IPS-18c (cell line): ENCODE measurements around the gene RSL24D1.

Source experiments
- H3K4me3 ChIP-seq: 2 replicates; pipeline ENCODE4 v1.7.0; 2013; ENCODE audit warnings: low read depth, mild to moderate bottlenecking, low read length, moderate library complexity; ENCODE audit not compliant: insufficient read depth
- H3K9me3 ChIP-seq: one replicate; pipeline ENCODE4 v1.6.1; 2013; ENCODE audit warnings: mild to moderate bottlenecking, low read length, moderate library complexity; ENCODE audit not compliant: control insufficient read depth, insufficient read depth

Gene RSL24D1

DNA sequence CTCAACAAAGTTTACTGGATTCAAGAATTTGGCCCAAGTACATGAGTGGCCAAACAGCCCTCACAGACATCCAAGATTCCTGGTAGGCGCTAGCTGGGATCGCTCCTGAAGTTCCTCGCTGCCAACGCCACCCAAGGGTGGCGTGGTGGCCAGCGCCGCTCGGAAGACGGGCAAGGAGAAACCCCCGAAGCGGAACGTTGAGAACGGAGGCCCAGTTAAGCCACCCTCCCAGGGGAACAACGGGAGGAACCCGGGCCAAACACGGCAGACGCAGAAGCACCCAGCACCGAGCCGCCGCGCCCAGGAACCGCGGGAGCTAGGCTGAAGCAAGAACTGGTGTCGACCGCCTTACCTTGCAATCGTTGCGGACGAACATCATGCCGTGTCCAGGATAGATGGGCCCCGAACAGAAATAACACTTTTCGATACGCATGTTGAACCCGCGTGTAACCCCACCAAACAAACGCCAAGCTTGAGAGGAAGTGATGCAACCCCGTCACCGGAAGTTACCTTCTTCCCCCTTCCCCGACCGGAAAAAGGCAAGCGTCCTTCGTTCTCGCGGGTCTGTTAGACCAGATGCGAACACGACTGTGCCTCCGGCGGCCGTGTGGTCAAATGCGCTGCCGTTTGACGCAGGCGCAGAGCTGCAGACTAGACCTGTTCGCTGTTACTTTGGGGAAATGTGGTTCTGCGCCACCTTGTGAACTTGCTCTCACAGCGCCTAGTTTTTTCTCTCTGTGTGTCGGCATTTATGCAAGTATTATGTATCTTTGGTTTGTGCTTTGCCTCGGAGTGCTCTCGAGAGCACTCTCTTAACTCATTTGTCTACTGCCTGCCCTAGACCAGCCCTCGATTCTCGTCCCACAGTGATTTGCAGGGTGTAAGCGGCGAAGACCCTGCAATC lies at the start of gene RSL24D1:
Gene RSL24D1, minus strand, starts transcription at position 484 of the 904 bp plus-strand sequence. Its CDS starts 51 bp downstream, at position 433.
- peak within 1 kb of the TSS; percentile 99 for H3K4me3 ChIP-seq
- H3K9me3 ChIP-seq = peaks cover 4% of the 10 kb centered on the region

DNA sequence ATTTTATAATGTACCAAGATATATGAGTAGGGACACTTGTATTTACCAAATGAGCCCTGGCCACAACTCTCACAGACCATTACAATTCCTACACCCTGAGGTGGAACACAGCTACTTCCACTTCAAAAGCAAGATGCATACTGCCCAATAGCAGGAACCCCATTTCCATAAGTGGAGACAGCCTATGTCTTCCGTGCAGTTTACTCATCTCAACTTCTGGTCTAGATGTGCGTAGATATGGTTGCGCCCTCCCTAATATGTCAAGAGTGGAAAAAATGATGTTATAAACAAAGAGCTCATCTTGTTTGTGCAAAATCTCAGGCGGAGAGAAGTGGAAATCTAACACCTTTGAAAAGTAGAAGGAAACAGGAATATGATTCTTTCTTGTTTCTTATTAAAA lies 48.3 kb upstream of the RSL24D1 start:
- no peak overlapping the region for H3K4me3 ChIP-seq
- no peaks in the 10 kb centered on the region for H3K9me3 ChIP-seq

DNA sequence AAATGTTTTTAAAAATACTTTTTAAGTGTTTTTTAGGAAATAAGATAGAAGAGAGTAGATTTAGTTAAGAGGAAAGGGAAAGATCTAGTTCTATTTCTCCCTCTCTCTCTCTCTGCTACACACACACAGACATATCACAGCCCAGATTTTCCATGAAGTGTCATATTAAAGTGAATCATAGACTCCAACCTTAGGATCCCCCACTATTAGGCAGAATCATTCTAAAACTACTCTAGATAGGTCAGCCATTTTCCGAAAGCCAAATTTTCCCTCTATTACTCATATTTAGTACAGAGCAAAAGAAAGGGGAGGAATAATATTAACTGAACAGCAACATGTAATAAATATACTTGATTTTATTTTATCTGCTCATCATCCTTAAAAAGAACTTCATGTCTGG lies 45.1 kb upstream of the RSL24D1 start:
- Histone ChIP-seq H3K9me3 (no peaks in the 10 kb centered on the region), H3K4me3 (no peak overlapping the region)

DNA sequence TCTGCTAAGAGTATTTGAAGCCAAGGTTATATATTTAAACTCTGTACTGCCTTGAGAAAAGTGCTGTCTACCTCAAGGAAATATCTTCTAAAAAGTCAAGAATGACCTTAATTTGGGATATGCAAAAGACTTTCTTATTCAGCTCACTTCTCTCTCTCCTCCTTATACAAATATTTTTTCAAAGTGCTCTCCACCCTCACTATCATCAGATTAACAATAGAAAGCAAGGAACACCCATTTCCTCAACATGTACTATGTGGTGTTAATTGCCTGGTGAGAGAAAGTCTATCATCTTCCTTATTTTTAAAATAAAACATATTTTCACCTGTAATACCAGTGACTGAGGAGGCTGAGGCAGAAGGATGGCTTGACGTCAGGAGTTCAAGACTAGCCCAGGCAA lies 44.4 kb upstream of the RSL24D1 start:
- H3K4me3 ChIP-seq = no peak overlapping the region
- no peaks in the 10 kb centered on the region for H3K9me3 ChIP-seq

DNA sequence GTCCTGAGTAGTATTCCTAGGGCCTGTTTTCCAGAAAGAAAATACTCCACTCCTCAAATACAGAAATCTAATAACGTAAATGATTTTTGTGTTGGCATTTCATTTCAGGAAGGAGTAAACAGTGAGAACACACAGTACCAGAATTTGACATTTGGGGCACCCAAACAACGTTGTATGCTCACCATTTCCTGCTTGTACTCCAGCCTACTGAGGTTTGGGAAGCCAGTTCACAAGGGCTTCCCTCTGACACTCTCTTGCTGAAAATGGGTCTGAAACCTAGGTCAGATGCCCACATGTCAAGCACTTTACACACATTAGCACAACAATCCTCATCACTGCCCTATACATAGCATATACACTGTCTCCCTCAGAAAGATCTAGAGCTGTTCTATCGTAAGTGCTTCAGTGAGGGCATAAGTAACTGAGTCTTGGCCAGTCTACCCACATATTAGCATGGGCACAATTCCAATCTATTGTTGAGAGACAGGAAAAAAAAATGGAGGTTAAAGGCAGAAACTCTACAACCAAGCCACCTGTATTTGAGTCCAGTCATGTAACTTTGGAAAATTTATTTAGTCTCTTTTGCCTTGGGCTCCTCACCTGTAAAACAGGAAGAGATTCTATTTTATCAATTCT lies 43.5 kb upstream of the RSL24D1 start:
- no peaks in the 10 kb centered on the region for H3K9me3 ChIP-seq
- no peak overlapping the region for H3K4me3 ChIP-seq

DNA sequence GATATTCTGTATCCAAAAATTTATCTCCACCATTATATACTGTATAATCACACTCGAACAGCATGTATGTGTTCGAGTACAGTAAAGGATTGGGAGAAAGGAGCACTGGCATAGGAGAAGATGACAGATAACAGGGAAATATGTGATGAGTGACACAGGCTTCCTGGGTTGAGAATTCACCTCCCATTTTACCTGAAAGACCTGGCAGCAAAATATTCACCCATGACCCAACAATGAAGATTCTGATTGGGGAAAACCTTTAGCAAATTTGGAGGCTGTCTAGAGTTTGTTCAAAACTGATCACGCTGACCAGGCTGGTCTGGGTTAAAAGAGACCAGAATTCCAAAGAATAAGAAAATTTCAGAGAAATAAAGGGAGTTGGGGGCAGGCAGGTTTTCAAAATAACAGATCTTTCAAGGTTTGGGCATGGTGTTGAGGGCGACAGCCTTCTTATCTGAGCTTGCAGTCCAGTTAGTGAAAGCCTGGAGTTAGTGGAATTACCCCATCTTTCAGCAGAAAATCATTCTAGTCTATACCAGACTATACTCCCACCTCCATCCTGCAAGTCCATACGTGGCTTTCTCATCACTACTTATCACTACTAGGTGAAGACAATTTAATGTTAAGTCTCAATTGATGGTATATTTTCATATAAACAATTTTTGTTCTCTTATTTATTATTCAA lies 42.8 kb upstream of the RSL24D1 start:
- Histone ChIP-seq H3K9me3 (no peaks in the 10 kb centered on the region), H3K4me3 (no peak overlapping the region)

DNA sequence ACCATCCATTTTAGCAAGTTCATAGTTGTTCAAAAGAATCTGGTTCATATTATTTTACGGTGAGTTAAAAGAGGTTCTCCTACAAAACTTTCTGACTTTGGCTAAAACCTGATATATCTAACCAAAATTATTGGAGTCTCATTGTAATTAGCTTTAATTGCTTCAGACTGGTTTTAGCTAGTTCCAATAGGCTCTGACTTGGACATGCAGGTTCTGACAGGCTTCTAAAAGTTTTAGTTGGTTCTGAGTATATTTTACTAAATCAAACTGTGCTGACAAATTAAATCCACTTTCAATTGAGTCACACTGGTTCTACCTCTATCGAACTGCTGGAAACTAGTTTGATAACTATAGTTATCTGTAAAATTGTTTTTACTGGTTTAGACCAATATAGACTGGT lies 42.1 kb upstream of the RSL24D1 start:
- no peaks in the 10 kb centered on the region for H3K9me3 ChIP-seq
- no peak overlapping the region for H3K4me3 ChIP-seq

DNA sequence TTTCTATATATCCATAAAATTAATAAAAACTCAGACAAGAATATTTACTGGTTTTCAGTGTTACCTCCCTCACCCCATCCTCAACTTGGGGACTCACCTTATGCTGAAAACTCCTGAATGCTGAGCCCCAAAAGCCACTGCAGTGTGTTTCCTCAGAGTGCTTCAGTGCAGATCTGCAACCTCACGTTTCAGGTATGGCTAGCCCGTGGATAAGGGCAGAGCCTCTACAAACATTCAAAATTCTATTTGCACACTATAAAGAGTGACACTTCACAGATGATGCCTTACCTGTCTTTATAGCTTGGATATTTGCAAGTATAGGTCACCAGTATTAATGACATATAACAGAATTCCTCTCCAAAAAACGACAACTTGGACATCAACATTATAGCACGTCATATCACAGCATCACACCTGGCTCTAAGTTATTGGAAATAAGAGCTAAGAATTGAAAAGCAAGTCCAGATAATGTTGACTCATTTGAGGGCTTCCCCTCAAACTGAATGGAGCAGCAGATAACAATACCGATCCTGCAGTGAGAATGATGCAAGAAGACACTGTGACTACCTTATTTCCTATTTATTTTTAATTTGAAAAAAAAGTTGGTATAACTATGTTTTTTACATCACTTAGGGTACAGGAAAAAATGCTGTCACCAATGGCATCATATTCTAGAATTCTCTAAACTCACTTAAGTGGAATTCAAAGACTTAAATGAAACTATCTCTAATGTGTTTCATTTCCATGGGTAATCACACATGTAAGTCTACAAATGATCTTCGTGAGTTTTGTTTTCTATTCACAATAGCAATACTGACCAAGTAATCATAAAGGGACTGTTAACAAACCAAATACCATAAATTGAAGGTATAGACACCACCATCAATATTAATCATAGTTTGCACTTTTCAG lies 40.7 kb upstream of the RSL24D1 start:
- no peak overlapping the region for H3K4me3 ChIP-seq
- H3K9me3 ChIP-seq = no peaks in the 10 kb centered on the region

DNA sequence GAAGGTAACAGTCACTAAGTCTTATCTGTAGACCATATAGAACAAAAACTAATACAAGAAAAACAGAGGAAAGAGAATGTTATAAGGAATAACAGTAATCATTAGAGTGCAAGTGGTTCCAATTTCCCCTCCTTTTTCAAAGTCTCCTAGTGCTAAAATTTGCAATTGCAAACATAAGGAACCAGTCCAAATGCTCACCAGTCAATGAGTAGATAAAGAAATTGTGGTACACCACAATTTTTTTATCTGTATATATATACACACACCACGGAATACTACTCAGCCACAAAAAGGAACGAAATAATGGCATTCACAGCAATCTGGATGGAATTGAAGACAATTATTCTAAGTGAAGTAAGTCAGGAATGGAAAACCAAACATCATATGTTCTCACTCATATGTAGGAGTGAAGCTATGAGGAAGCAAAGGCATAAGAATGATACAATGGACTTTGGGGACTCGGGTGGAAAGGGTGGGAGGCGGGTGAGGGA lies 38.9 kb upstream of the RSL24D1 start:
- H3K9me3 ChIP-seq = no peaks in the 10 kb centered on the region
- no peak overlapping the region for H3K4me3 ChIP-seq

DNA sequence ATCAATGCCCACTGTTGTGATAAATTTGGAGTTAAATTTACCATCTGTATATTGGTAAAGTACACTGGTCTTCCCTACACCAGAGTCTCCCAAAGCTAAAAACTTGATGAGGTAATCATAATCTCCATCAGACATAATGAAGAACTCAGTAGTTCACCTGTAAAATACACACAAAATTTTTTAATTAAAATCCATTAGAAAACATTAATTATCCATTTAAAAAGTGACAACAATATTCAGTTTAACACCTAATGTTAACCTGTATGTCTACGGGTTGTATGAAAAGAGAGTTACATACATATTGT lies 38.0 kb upstream of the RSL24D1 start:
- Histone ChIP-seq H3K9me3 (no peaks in the 10 kb centered on the region), H3K4me3 (no peak overlapping the region)

DNA sequence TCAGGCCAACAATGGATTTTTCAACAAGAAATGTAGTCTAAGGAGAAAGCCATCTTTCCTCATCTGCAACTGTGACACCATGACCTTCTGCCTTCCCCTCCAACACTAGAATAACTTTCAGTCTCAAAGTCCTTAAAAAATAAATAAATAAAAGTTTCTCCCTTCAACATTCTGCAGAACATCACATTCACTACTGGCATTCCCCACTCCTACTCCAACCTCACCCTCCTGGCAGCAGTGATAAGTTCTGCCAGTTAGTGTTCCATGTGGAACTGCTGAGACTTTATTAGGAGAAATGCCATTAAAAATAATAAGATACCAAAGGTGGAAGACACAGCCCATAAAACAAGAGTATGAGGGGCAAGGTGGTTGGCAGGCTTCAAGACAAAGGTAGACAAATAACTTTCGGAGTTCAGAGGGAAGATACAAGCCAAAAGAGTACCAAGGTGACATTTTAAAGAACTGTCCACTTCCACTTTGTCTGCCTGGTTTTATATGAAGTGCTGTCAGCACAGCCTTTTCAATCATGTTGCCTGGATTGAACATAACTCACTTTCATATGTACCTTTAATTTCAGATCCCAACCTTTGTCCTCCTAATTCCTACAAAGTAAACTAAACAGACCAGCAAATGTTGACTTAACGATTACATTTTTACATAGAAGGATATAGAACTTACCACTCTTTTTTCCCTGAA lies 37.5 kb upstream of the RSL24D1 start:
- no peak overlapping the region for H3K4me3 ChIP-seq

DNA sequence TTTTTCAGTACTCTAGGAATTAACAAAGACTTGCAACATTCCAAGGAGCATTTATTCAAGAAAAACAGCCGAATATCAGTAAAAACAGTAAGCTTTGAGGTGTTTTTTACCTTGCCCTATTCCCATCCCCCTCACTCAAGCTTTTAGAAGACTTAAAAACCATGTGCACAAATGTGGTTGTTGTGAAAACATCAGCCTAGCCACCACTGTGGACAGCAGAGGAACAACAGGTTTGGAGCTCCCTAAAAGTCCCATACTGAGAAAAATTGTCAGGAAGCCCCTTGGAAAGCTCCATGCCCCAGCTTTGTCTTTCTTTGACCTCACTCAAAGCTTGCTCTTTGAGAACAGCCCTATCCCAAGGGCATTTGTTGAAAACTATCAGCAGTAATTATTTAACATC lies 34.7 kb upstream of the RSL24D1 start:
- Histone ChIP-seq H3K9me3 (no peaks in the 10 kb centered on the region), H3K4me3 (no peak overlapping the region)

More for the DNA sequence above, 37.5 kb upstream of the RSL24D1 start:
- H3K9me3 ChIP-seq = no peaks in the 10 kb centered on the region

DNA sequence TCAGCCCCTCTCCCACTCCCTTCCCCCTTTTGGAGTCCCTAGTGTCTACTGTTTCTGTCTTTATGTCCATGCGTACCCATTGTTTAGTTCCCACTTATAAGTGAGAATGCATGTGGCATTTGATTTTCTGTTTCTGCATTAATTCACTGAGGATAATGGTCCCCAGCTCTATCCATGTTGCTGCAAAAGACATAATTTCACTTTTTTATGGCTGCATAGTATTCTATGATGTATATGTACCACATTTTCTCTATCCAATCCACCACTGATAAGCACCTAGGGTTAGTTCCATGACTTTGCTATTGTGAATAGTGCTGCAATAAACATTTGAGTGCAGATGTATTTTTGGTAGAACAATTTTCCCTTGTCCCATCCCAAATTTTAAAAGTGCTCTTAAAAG lies 34.2 kb upstream of the RSL24D1 start:
- Histone ChIP-seq H3K9me3 (no peaks in the 10 kb centered on the region), H3K4me3 (no peak overlapping the region)

DNA sequence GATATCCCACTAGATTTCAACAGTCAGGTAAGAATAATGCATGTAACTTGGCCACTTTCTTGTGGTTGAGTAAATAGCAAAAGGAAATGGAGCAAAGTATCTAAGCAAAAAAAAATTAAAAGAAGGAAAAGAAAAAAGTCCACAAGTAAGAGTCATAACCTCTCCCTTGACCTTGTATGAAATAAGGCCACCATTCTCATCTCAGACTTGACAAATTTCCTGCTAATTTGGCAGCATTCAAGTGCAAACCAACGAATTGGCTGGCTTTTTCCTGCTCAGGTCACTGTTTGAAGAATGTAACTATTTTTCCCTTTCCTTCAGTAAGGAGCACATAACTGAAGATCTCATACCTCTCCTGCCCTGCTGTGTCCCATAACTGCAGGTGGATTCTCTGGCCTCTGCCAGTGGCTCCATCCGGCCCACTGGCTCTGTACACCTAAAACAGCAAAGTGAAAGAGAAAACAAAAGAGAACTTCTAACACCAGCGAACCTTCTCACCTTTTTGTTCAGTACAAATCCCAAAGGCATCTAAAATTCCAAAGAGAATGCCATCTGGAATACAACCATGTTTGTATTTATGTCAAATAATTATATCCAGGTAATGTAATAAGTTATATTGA lies 33.4 kb upstream of the RSL24D1 start:
- H3K4me3 ChIP-seq = no peak overlapping the region
- H3K9me3 ChIP-seq = no peaks in the 10 kb centered on the region

DNA sequence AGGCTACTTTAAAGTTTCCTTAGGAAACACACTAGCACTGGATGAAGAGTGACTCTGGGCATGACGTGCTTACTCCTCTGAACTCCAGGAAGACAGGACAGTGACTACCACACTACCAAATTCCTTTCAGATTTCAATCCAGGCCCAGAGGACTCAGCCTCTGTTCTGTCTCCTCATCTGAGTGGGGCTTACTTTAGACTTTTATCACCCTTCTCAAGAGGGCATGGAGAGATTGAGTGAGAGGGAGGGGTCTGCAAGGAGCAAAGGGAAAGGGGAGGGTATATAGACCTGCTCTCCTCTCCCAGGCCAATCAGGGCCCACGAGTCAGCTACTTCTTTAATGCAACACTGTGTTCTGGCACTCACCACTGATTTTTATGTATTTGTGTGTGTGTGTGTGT lies 29.4 kb upstream of the RSL24D1 start:
- no peaks in the 10 kb centered on the region for H3K9me3 ChIP-seq
- no peak overlapping the region for H3K4me3 ChIP-seq

DNA sequence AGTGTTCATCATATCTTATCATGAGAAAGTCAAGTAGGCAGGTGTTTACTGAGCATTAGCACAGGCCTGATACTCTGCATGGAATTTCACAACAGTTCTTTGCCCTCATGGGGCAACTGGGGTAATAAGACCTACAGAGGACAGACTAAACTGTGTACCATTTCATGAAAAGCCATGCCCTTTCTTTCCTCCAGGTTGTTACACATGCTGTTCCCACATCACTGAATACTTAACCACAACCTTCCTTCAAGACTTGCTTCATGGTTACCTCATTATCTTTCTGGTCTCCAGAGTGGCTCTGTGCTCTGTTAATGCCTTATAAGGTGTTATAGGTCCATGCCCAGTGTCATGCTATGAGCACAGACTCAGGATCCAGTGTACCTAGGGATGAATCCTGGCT lies 28.2 kb upstream of the RSL24D1 start:
- no peak overlapping the region for H3K4me3 ChIP-seq
- no peaks in the 10 kb centered on the region for H3K9me3 ChIP-seq
